Muscle of leg (tissue), 11 donors: ENCODE data around the gene B3GNT5. TPM values are rescaled to one million over a fixed set of nuclear protein-coding genes. Genes with fewer than 3 reads are reported as not detected.

Source experiments
- DNase-seq: peaks from one replicate; pipeline ENCODE4 v3.0.0; 2013
- H3K27ac ChIP-seq: one replicate; pipeline ENCODE4 v1.5.1; 2013; ENCODE audit warnings: mild to moderate bottlenecking, low read length, control low read depth
- H3K27me3 ChIP-seq: one replicate; pipeline ENCODE4 v1.6.1; 2013; ENCODE audit warnings: low read length; ENCODE audit not compliant: control insufficient read depth, insufficient read depth
- H3K36me3 ChIP-seq: one replicate; pipeline ENCODE4 v1.6.1; 2013; ENCODE audit warnings: low read length; ENCODE audit not compliant: control insufficient read depth, insufficient read depth
- H3K4me1 ChIP-seq: one replicate; pipeline ENCODE4 v1.6.1; 2013; ENCODE audit warnings: low read length; ENCODE audit not compliant: control insufficient read depth, insufficient read depth
- H3K4me3 ChIP-seq: one replicate; pipeline ENCODE4 v1.5.1; 2013; ENCODE audit warnings: low read length, control low read depth
- H3K9me3 ChIP-seq: replicated peaks from 2 replicates; pipeline ENCODE4 v1.6.1; 2013; ENCODE audit warnings: low read depth, low read length; ENCODE audit not compliant: control insufficient read depth
- WGBS: methylation state at CpG from one replicate; pipeline ENCODE4 v1.1.5; 2013; ENCODE audit warnings: missing lambda C conversion rate; ENCODE audit not compliant: insufficient coverage; 5-methylcytosine and 5-hydroxymethylcytosine counted together
- polyA plus RNA-seq, 8 donors: library from polyadenylated mRNA; unstranded; fragments of 120-200 nt; gene quantifications; one replicate each; pipeline versions ENCODE4 v1.2.1 to v1.2.3, GENCODE V29; 2013; ENCODE audit warnings: inconsistent platforms in 1 of 8, low replicate concordance in 1 of 8; ENCODE audit not compliant: insufficient read length in 8 of 8, insufficient read depth in 1 of 8
- total RNA-seq: library from RNA; stranded (reverse); fragments of 120-200 nt; gene quantifications from one replicate; pipeline ENCODE4 v1.2.4, GENCODE V29; 2013

Gene B3GNT5
- total and polyA plus RNA-seq, 9 donors: 5.3 to 17.2 (median 9.5) TPM

DNA sequence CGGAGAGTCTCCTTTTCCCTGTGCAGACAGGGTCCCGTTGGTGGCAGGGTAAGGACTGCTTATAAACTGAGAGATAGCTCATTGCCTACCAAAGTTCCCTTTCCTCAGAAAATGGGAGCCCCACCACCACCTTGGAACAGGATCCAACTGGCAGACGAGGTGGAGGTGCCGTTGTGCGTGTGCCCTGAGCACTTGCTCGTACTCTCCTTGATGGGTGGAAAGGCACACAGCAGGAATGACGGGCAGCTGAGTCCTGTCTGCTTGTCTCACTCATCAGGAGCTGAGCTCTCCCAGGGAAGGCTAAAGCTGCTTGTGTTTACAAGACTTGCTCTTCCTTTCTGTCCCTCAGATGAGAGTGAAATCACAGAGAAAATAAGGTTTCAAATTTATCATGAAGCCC, 60.7 kb downstream of the B3GNT5 start:
- H3K4me1 ChIP-seq: peaks cover 3% of the 10 kb centered on the region
- no peaks in the 10 kb centered on the region for H3K36me3 ChIP-seq
- WGBS: 47% methylated on average over 3 of the region's 7 CpGs
- H3K4me3 ChIP-seq: no peak overlapping the region
- DNase-seq: no peak
- no peak overlapping the region for H3K27ac ChIP-seq
- no peaks in the 10 kb centered on the region for H3K27me3 ChIP-seq
- no peaks in the 10 kb centered on the region for H3K9me3 ChIP-seq

GRCh38 chr3:183315739-183316138, 62.7 kb downstream of the B3GNT5 start:
- 92% methylated on average over 8 of the region's 8 CpGs for WGBS
- H3K9me3 ChIP-seq: no peaks in the 10 kb centered on the region

GRCh38 chr3:183317271-183317670, 64.2 kb downstream of the B3GNT5 start:
- WGBS: 78% methylated on average over 7 of the region's 8 CpGs

More at GRCh38 chr3:183315739-183316138, 62.7 kb downstream of the B3GNT5 start:
- DNase-seq: no peak
- Histone ChIP-seq H3K27me3 (no peaks in the 10 kb centered on the region), H3K4me1 (peaks cover 3% of the 10 kb centered on the region), H3K4me3 (no peak overlapping the region), H3K36me3 (no peaks in the 10 kb centered on the region), H3K27ac (no peak overlapping the region)

GRCh38 chr3:183317886-183318865, 65.1 kb downstream of the B3GNT5 start:
- no peaks in the 10 kb centered on the region for H3K27me3 ChIP-seq
- peaks cover 3% of the 10 kb centered on the region for H3K4me1 ChIP-seq
- H3K36me3 ChIP-seq: no peaks in the 10 kb centered on the region
- no peaks in the 10 kb centered on the region for H3K9me3 ChIP-seq
- H3K4me3 ChIP-seq: no peak overlapping the region
- no peak overlapping the region for H3K27ac ChIP-seq
- DNase-seq: no peak
- 76% methylated on average over 5 of the region's 10 CpGs for WGBS

More at GRCh38 chr3:183317271-183317670, 64.2 kb downstream of the B3GNT5 start:
- H3K4me1 ChIP-seq: peaks cover 3% of the 10 kb centered on the region
- DNase-seq: no peak
- H3K9me3 ChIP-seq: no peaks in the 10 kb centered on the region
- no peak overlapping the region for H3K27ac ChIP-seq
- H3K36me3 ChIP-seq: no peaks in the 10 kb centered on the region
- no peak overlapping the region for H3K4me3 ChIP-seq
- no peaks in the 10 kb centered on the region for H3K27me3 ChIP-seq

- H3K27me3 ChIP-seq: no peaks in the 10 kb centered on the region
- peaks cover under 1% of the 10 kb centered on the region for H3K4me1 ChIP-seq
- no peaks in the 10 kb centered on the region for H3K9me3 ChIP-seq
- no peaks in the 10 kb centered on the region for H3K36me3 ChIP-seq
- H3K4me3 ChIP-seq: no peak overlapping the region
- 73% methylated on average over 2 of the region's 5 CpGs for WGBS
- no peak overlapping the region for H3K27ac ChIP-seq
- no peak for DNase-seq
Observed at GRCh38 chr3:183318877-183319276, 65.8 kb downstream of the B3GNT5 start.

DNA sequence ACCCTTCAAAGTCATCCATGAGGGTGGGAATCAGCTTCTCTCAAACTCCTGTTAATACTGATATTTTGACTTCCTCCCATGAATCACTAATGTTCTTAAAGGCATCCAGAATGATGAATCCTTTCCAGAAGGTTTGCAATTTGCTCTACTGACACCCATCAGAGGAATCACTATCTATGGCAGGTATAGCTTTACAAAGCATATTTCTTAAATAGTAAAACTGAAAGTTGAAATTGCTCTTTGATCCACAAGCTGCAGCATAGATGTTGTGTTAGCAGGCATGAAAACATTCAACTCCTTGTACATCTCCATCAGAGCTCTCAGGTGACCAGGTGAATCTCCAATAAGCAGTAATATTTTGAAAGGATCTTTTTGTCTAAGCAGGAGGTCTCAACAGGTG, 66.3 kb downstream of the B3GNT5 start:
- H3K36me3 ChIP-seq: no peaks in the 10 kb centered on the region
- H3K9me3 ChIP-seq: no peaks in the 10 kb centered on the region
- H3K4me1 ChIP-seq: no peaks in the 10 kb centered on the region
- no peak for DNase-seq
- no peak overlapping the region for H3K4me3 ChIP-seq
- no peaks in the 10 kb centered on the region for H3K27me3 ChIP-seq
- no peak overlapping the region for H3K27ac ChIP-seq

Other genes with a start within 250 kb of the B3GNT5 start
- gene MCCC1, start 153.8 kb upstream of the B3GNT5 start, total RNA-seq: 13.8 TPM
- 10 to 100 TPM; 11.6 to 18.0 (median 13.5) TPM for gene MCCC1, start 153.8 kb upstream of the B3GNT5 start, polyA plus RNA-seq
- 0.04 TPM for gene LAMP3, start 90.5 kb upstream of the B3GNT5 start, total RNA-seq
- gene LAMP3, start 90.5 kb upstream of the B3GNT5 start, polyA plus RNA-seq: 1 to 10 TPM in 1 of 8 donors, under 1 TPM in 6, not detected in 1; 0.07 to 1.9 (median 0.11) TPM
- 0.35 TPM for gene MCF2L2, start 175.4 kb downstream of the B3GNT5 start, total RNA-seq
- under 1 TPM; 0.09 to 0.56 (median 0.23) TPM for gene MCF2L2, start 175.4 kb downstream of the B3GNT5 start, polyA plus RNA-seq